ENCODE data around the gene AQP3. TPM values are rescaled to one million over a fixed set of nuclear protein-coding genes. Genes with fewer than 3 reads are reported as not detected.

Gene AQP3
- total and polyA plus RNA-seq, 5 donors = 15.9 to 77.5 (median 18.7) TPM

- intact Hi-C loops (cut with DNase I) = no loop called here
- WGBS = 94% methylated on average over 15 of the region's 15 CpGs
- Histone ChIP-seq H3K27ac (ENCODE audit: low read length) (no peak overlapping the region), H3K27me3 (ENCODE audit: control insufficient read depth, insufficient read depth) (no peaks in the 10 kb centered on the region), H3K4me1 (ENCODE audit: control insufficient read depth, insufficient read depth, low read length) (peaks cover 7% of the 10 kb centered on the region), H3K9me3 (ENCODE audit: control insufficient read depth, low read length) (no peaks in the 10 kb centered on the region), H3K4me3 (ENCODE audit: low read length) (no peak overlapping the region)
- no peak for DNase-seq
- ATAC-seq = no peak
Observed at GRCh38 chr9:33442125-33442524, 5.3 kb downstream of the AQP3 start.

GRCh38 chr9:33440609-33441008 lies 6.8 kb downstream of the AQP3 start:
- intact Hi-C loops (cut with DNase I) = no loop called here
- H3K4me1 ChIP-seq (ENCODE audit: control insufficient read depth, insufficient read depth, low read length) = peaks cover 7% of the 10 kb centered on the region
- no peaks in the 10 kb centered on the region for H3K9me3 ChIP-seq (ENCODE audit: control insufficient read depth, low read length)
- H3K4me3 ChIP-seq (ENCODE audit: low read length) = no peak overlapping the region
- no peak for ATAC-seq
- DNase-seq = no peak
- no peaks in the 10 kb centered on the region for H3K27me3 ChIP-seq (ENCODE audit: control insufficient read depth, insufficient read depth)
- 94% methylated on average over 1 of the region's 1 CpG for WGBS
- no peak overlapping the region for H3K27ac ChIP-seq (ENCODE audit: low read length)

GRCh38 chr9:33440204-33440603 lies 7.2 kb downstream of the AQP3 start:
- ATAC-seq = no peak
- no peaks in the 10 kb centered on the region for H3K9me3 ChIP-seq (ENCODE audit: control insufficient read depth, low read length)
- DNase-seq = no peak
- H3K27ac ChIP-seq (ENCODE audit: low read length) = no peak overlapping the region
- H3K27me3 ChIP-seq (ENCODE audit: control insufficient read depth, insufficient read depth) = no peaks in the 10 kb centered on the region
- 93% methylated on average over 7 of the region's 7 CpGs for WGBS
- H3K4me1 ChIP-seq (ENCODE audit: control insufficient read depth, insufficient read depth, low read length) = peaks cover 6% of the 10 kb centered on the region
- intact Hi-C loops (cut with DNase I) = no loop called here
- H3K4me3 ChIP-seq (ENCODE audit: low read length) = no peak overlapping the region

- H3K9me3 ChIP-seq (ENCODE audit: control insufficient read depth, low read length) = no peaks in the 10 kb centered on the region
- WGBS = 65% methylated on average over 6 of the region's 6 CpGs
Observed at GRCh38 chr9:33439731-33440130, 7.7 kb downstream of the AQP3 start.

GRCh38 chr9:33438926-33439680 lies 8.3 kb downstream of the AQP3 start:
- intact Hi-C loops (cut with DNase I) = no loop called here
- H3K4me3 ChIP-seq (ENCODE audit: low read length) = no peak overlapping the region
- ATAC-seq (peak in 1 of 2 donors; percentile 30), DNase-seq (peak in 1 of 3 donors; percentile 34)
- no peak overlapping the region for H3K27ac ChIP-seq (ENCODE audit: low read length)
- WGBS = 44% methylated on average over 7 of the region's 7 CpGs
- H3K9me3 ChIP-seq (ENCODE audit: control insufficient read depth, low read length) = no peaks in the 10 kb centered on the region
- H3K27me3 ChIP-seq (ENCODE audit: control insufficient read depth, insufficient read depth) = no peaks in the 10 kb centered on the region
- H3K4me1 ChIP-seq (ENCODE audit: control insufficient read depth, insufficient read depth, low read length) = peaks cover 6% of the 10 kb centered on the region

More at GRCh38 chr9:33439731-33440130, 7.7 kb downstream of the AQP3 start:
- ATAC-seq (peak in 1 of 2 donors; percentile 46), DNase-seq (no peak)
- no peak overlapping the region for H3K27ac ChIP-seq (ENCODE audit: low read length)
- H3K4me1 ChIP-seq (ENCODE audit: control insufficient read depth, insufficient read depth, low read length) = peaks cover 6% of the 10 kb centered on the region
- no peak overlapping the region for H3K4me3 ChIP-seq (ENCODE audit: low read length)
- no peaks in the 10 kb centered on the region for H3K27me3 ChIP-seq (ENCODE audit: control insufficient read depth, insufficient read depth)
- intact Hi-C loops (cut with DNase I) = no loop called here

GRCh38 chr9:33437898-33438297 lies 9.5 kb downstream of the AQP3 start:
- H3K9me3 ChIP-seq (ENCODE audit: control insufficient read depth, low read length) = no peaks in the 10 kb centered on the region
- H3K4me1 ChIP-seq (ENCODE audit: control insufficient read depth, insufficient read depth, low read length) = peaks cover 6% of the 10 kb centered on the region
- no peak for ATAC-seq
- H3K27me3 ChIP-seq (ENCODE audit: control insufficient read depth, insufficient read depth) = no peaks in the 10 kb centered on the region
- 92% methylated on average over 1 of the region's 1 CpG for WGBS
- no peak overlapping the region for H3K27ac ChIP-seq (ENCODE audit: low read length)
- no peak for DNase-seq
- no peak overlapping the region for H3K4me3 ChIP-seq (ENCODE audit: low read length)
- intact Hi-C loops (cut with DNase I) = no loop called here

GRCh38 chr9:33437205-33437604 lies 10.2 kb downstream of the AQP3 start:
- peak in 1 of 3 donors; percentile 18 for DNase-seq
- Histone ChIP-seq H3K9me3 (ENCODE audit: control insufficient read depth, low read length) (no peaks in the 10 kb centered on the region), H3K4me3 (ENCODE audit: low read length) (no peak overlapping the region), H3K4me1 (ENCODE audit: control insufficient read depth, insufficient read depth, low read length) (peaks cover 6% of the 10 kb centered on the region), H3K27me3 (ENCODE audit: control insufficient read depth, insufficient read depth) (no peaks in the 10 kb centered on the region), H3K27ac (ENCODE audit: low read length) (no peak overlapping the region)
- intact Hi-C loops (cut with DNase I) = no loop called here
- peak in 1 of 2 donors; percentile 34 for ATAC-seq
- 40% methylated on average over 2 of the region's 2 CpGs for WGBS

- intact Hi-C loops (cut with DNase I) = no loop called here
- Histone ChIP-seq H3K9me3 (ENCODE audit: control insufficient read depth, low read length) (no peaks in the 10 kb centered on the region), H3K4me3 (ENCODE audit: low read length) (no peak overlapping the region), H3K4me1 (ENCODE audit: control insufficient read depth, insufficient read depth, low read length) (peaks cover 6% of the 10 kb centered on the region), H3K27ac (ENCODE audit: low read length) (no peak overlapping the region), H3K27me3 (ENCODE audit: control insufficient read depth, insufficient read depth) (no peaks in the 10 kb centered on the region)
- DNase-seq (peak in 2 of 3 donors; percentile 61 to 65), ATAC-seq (peak in 1 of 2 donors; percentile 72)
- WGBS = 47% methylated on average over 8 of the region's 8 CpGs
Observed at GRCh38 chr9:33436445-33436844, 10.9 kb downstream of the AQP3 start.

- peak in 1 of 2 donors; percentile 4 for ATAC-seq
Observed at GRCh38 chr9:33435821-33436277, 11.5 kb downstream of the AQP3 start.

GRCh38 chr9:33434317-33435105 lies 12.9 kb downstream of the AQP3 start:
- Histone ChIP-seq H3K27me3 (ENCODE audit: control insufficient read depth, insufficient read depth) (no peaks in the 10 kb centered on the region), H3K27ac (ENCODE audit: low read length) (no peak overlapping the region), H3K4me3 (ENCODE audit: low read length) (no peak overlapping the region), H3K4me1 (ENCODE audit: control insufficient read depth, insufficient read depth, low read length) (peaks cover 9% of the 10 kb centered on the region), H3K9me3 (ENCODE audit: control insufficient read depth, low read length) (no peaks in the 10 kb centered on the region)
- intact Hi-C loops (cut with DNase I) = no loop called here
- ATAC-seq (no peak), DNase-seq (peak in 1 of 3 donors; percentile 60)
- WGBS = 75% methylated on average over 16 of the region's 16 CpGs

More at GRCh38 chr9:33435821-33436277, 11.5 kb downstream of the AQP3 start:
- H3K27ac ChIP-seq (ENCODE audit: low read length) = no peak overlapping the region
- peak in 1 of 3 donors; percentile 11 for DNase-seq
- no peaks in the 10 kb centered on the region for H3K9me3 ChIP-seq (ENCODE audit: control insufficient read depth, low read length)
- H3K27me3 ChIP-seq (ENCODE audit: control insufficient read depth, insufficient read depth) = no peaks in the 10 kb centered on the region
- 64% methylated on average over 8 of the region's 8 CpGs for WGBS
- no peak overlapping the region for H3K4me3 ChIP-seq (ENCODE audit: low read length)
- peaks cover 9% of the 10 kb centered on the region for H3K4me1 ChIP-seq (ENCODE audit: control insufficient read depth, insufficient read depth, low read length)
- intact Hi-C loops (cut with DNase I) = no loop called here

GRCh38 chr9:33433871-33434270 lies 13.5 kb downstream of the AQP3 start:
- Histone ChIP-seq H3K4me3 (ENCODE audit: low read length) (no peak overlapping the region), H3K27ac (ENCODE audit: low read length) (no peak overlapping the region), H3K27me3 (ENCODE audit: control insufficient read depth, insufficient read depth) (no peaks in the 10 kb centered on the region), H3K4me1 (ENCODE audit: control insufficient read depth, insufficient read depth, low read length) (peaks cover 8% of the 10 kb centered on the region), H3K9me3 (ENCODE audit: control insufficient read depth, low read length) (no peaks in the 10 kb centered on the region)
- WGBS = 90% methylated on average over 8 of the region's 8 CpGs
- ATAC-seq = no peak
- intact Hi-C loops (cut with DNase I) = no loop called here
- DNase-seq = no peak

Data from right cardiac atrium (tissue), 5 donors.